ENCODE data around the gene RAD51B.

GRCh38 chr14:68139431-68140075, 320.0 kb downstream of the RAD51B start:
- no peak for TF ChIP-seq CTCF (IDR thresholded peaks at IDR 0.05)
- TF ChIP-seq POLR2AphosphoS5 (IDR thresholded peaks at IDR 0.05) = peak in 3 of 4 donors; percentile 5 to 59 (median 41)
